Activated T-helper 1 cell treated with anti-CD3 and anti-CD28 coated beads, Interleukin-2, amount 50 U/mL, for 16 hours (primary cell): Measurements from ENCODE around the gene TMEM220.
"Not testable (repeated sequence)": the region's sequence is repeated elsewhere in the genome, so short reads cannot be mapped to it uniquely, and the experiment has no call there.

Source experiments
- DNase-seq, 2 donors: peaks; one replicate each; pipeline ENCODE4 v3.0.0-alpha.2; 2020; ENCODE audit warnings: low read depth in 1 of 2, low spot score in 1 of 2

The TMEM220 gene

DNA sequence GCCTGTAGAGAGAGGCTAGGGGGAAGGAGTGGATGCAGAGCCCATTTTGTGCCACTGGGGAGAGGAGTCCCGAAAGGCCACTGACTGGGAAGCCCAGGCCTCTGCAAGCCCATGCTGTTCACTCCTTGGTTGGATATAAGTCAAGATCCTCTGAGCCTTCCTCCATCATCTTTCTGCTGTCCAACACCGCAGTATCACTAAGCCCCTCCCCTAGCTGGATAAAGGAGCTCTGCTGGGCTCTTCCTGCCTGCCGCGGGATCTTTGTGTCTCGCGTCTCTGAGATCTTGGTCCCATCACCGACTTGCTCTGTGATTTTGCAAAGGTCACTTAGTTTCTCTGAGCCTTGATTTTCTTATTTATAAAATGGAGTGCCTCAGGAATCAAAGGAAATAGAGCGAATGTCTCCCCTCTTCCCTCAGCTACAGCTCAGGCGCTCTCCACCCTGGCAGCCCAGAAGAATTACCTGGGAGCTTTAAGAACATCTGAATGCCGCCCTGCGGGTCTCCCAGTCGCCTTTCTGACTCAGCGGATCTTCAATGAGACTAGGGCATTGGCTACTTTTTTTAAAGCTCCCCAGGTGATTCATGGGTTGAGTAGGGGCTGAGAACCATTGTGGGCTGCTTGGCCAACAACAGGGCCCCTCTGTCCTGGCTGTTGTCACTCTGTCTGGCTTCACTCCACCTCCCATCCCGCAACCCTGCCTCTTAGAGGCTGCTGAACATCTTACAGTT, 25.2 kb upstream of the TMEM220 start:
- no peak for DNase-seq

DNA sequence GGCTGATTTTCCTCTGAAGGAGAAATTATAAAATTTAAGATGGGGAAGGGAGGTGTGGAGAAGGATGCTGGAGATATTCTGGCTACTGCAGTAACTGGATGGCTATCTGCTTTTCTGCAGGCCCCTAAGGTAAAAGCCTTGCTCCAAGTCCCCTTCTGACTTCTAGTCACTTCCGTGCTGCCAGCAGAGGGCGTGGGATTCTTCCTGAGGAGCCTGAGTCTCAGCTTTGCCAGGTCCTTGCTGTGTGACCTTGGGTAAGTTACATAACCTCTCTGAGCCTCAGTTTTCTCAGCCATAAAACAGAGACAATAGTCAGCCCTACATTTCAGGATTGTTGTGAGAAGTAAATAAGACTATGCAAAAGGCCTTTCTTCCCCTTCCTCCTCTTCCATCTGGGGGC, 24.3 kb upstream of the TMEM220 start:
- no peak for DNase-seq

DNA sequence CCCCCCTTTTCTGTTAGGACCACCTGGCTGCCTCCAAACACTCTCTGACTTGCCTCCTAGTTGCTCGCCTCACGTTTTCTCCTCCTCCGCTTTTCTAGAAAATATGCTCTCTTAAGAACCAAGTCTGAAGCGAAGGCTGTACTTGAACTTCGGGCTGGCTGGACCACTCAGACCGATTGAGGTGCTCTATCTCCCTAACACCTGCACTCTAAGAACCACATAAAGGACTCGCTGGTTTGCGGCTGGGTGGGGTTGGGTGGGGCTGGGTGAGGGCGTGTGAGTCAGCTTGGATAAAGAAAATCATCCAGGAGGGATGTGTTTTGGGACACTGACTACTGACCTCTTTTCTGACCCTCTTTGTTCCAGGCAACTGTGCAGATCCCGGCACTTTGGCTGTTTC, 22.9 kb upstream of the TMEM220 start:
- DNase-seq: no peak

DNA sequence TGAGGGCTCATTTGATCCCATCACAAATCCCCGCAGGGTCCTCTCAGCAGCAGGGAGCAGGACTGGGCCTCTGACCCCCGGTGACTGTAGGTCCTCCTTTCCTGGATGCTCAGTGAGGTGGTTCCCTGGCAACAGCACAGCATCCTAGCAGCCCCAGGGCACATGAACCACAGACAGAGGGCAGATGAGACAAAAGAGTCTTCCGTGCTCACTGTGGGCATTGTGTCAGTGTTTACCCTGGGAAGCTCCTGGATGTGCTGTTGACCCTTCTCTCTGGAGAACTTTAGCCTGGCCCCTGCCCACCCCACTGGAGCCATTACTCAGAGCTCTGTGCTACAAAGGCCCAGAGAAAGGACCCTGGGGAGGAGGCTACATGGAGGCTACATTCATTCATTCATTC, 21.7 kb upstream of the TMEM220 start:
- DNase-seq: no peak

DNA sequence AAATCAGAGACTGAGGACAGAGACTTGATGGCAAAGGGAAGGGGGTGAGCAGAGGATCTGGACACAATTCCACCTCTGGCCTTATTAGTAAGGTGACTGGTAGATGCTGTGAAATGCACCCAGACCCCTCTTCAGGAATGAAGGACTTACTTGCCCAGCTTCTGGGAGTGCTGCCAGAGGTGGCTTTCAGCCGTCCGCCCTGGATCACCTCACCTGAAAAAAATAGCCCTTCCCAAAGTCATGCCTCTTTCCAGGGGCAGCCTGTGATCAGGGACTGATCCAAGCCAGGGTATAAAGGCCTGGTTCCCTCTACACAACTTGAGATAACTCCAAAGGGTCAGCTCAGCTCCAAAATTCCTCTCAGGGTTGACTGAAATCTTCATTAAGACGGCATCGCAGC, 20.4 kb upstream of the TMEM220 start:
- no peak for DNase-seq

DNA sequence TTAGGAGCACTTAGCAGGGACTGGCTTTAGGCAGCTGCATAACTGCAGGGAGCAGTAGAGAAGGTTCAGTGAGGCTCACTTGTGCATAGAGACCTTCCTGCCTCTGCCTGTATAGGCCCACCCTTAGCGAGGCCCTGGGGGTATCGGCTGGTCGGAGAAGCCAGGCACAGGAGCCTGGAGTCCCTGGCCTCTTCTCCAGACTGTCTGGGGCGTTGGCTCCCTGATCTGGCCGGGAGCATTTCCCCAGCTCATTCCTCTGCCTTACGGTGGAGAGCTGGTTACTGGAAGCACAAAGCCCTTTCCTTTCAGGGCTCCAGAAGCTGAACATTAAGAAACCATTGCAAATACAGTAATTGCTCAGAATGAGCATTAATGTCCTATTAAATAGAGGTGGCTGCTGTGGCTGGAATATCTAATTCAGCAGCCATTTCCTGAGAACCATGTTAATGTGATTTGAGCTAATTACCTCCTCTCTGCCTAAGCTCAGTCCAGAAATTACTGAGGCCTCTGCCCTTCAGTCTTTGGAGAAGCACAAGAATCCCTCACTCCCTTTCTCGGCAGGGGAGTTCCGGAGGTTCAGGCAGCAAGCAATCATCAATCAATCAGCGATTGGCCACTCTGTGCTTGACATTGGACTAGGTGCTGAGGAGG, 18.8 kb upstream of the TMEM220 start:
- DNase-seq: no peak

DNA sequence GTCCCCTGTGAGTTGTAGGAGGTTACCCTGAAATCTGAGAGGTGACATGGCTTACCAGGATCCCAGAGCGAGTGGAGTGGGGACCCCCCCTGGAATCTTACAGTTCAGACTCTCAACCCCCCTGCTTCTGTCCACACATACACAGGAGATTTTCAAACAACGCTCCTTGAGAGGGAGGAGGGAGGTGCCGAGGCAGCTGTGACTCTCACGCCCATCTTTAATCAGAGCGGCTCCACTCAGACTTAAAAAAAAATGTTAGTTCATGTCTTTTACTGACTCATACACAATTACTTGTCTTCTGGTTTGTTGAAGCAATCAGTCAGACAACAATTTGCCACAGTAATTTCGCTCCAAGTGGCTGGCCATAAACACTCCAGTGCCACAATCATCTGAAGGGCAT, 15.4 kb upstream of the TMEM220 start:
- DNase-seq: no peak

DNA sequence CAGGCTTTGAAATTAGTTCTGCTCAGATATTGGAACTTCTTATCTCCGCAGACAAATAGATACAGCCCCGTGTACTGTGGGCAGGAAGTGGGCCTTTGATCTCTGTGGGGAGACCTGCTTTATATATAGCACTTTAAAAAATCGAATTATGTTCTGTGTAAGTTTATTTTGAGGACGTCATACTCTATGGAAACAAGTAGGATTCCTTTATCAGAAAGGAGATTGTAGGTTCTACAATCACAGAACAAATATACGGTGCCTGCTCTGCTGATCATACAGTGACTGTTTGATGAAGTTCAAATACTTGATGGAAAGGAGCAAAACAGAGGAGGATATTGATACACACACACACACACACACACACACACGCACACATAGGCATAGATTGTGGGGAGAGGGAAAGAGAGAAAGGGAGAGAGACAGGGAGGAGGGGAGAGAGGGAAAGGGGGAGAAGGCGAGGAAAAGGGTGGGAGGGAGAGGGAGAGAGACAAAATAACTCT, 14.7 kb upstream of the TMEM220 start:
- DNase-seq: no peak

DNA sequence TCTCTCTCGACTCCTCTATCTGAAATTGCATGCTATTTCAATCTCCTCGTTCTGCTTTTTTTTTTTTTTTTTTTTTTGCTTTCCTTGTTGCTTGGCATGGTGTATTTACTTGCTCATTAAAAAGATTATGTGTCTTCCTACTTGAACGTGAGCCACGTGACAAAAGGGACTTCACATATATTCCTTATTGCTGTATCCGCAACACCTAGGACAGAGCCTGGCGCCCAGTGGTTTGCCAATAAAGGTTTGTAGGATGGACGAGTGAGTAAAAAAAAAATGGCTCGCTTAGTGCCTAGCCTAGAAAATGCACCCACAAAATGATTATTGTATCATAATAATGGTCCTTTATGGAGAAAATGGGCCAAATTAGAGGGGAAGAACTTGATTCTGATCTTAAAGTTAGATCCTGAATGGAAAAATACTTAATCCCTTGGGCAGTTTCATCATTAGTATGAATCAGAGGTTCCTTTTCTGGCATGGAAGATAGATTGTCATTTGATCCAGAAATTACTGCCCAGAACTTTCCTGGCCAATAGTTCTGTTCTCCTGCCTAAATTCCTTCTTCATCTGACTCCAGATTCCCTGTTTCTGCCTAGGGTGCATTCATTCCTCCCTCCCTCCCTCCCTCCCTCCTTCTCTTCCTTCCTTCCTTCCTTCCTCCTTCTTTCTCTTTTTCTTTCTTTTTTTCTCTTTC, 13.6 kb upstream of the TMEM220 start:
- no peak for DNase-seq

DNA sequence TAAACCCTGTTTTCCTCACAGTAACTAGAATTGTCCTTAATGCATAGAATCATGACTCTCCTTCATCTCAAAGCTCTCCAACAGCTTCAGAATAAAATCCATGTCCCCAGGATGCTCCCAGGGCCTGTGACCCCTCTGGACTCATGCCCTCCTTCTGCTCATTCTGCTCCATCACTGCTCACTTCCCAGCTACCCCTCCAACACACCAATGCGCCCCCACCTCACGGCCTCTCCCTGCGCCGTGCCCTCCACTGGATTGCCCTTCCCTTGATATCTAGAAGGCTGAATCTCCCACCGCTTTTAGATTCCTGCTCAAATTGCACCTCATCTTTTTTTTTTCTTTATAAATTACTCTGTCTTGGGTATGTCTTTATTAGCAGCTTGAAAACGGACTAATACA, 12.6 kb upstream of the TMEM220 start:
- DNase-seq: no peak

DNA sequence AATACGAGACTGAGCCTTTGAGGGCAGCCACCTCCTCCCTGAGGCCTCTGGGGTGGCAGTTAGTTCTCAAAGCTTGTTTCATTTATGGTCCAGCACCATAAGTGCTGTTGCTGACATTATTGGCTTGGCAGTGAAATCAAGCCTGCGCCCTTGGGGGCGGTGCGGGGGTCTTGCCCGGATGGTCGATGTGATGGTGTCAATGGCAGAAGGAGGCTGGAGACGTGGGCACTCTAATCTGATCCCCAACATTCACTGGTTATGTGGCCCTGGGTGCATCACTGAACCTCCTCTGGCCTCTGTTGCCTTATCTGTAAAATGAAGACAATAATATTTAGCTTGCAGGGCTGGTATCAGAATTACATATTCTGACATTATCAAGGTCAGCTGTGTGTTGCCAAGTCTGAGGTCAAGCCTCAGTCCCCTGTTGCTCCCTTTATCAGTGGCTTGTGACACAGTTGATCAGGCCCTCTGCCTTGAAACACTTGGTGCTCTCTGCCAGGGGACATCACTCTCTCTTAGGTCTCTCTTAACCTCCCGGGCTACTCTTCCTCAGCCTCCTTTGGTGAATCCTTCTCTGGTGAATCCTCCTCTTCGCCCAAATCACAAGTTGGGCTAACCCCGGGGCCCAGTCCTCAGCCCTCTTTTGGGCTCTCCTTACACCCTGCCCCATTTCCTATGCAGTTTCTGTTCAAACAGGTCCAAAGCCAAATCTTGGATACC, 11.8 kb upstream of the TMEM220 start:
- no peak for DNase-seq

DNA sequence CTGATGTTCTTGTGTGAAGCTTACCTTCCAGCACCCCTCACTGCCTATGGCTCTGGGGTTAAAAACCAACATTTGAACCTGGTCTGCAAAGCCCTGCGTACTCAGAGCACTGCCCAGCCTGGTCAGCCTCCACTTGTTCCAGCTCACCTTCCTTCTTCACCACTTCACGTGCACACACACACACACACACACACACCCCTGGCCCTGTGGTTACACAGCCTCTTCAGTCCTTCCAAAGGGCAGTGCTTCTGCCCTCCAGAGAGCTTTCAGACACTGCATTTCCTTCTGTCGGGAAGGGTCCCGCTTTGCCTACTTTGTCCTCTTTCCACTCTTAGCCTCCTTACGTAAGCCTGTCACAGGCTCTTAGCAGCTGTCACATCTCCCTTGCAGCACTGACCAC, 9.6 kb upstream of the TMEM220 start:
- DNase-seq: no peak

DNA sequence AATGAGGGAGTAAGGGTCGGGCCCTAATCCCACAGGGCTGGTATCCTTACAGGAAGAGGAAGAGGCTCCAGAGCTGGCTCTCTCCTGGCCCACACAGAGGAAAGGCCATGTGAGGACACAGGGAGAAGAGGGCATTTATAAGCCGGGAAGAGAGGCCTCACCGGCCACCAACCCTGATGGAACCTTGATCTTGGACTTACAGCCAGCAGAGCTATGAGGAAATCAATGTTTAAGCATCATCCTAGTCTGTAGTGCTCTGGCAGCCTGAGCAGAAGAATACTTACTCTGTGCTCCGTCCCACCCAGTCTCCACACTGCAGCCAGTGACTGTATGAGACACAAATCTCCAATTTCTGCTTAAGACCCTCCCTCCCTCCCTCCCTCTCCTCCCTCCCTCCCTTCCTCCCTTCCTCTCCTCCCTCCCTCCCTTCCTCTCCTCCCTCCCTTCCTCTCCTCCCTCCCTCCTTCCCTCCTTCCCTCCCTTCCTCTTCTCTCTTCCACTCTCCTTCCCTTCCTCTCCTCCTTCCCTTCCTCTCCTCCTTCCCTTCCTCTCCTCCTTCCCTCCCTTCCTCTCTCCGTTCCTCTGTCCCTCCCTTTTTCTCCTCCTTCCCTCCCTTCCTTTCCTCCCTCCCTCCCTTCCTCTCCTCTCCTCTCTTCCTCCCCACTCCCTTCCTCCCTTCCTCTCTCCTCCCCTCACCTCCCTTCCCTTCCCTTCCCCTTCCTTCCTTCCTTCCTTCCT, 8.9 kb upstream of the TMEM220 start:
- DNase-seq: no peak

DNA sequence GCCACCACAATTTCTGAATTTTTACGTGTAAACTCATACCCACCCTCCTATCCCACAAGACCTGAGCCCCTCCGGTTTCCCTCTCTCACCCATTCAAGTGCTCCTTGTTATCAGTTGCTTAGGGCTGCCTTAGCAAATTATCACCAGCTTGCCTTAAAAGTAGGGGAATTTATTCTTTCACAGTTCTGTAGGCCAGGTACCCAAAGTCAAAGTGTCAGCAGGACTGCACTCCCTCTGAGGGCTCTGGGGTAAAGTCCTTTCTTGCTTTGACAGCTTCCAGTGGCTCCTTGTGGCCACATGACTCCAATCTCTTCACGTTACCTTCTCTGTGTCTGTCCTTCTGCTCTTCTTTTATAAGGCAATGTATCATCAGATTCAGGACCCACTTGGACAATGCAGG, 7.9 kb upstream of the TMEM220 start:
- no peak for DNase-seq

DNA sequence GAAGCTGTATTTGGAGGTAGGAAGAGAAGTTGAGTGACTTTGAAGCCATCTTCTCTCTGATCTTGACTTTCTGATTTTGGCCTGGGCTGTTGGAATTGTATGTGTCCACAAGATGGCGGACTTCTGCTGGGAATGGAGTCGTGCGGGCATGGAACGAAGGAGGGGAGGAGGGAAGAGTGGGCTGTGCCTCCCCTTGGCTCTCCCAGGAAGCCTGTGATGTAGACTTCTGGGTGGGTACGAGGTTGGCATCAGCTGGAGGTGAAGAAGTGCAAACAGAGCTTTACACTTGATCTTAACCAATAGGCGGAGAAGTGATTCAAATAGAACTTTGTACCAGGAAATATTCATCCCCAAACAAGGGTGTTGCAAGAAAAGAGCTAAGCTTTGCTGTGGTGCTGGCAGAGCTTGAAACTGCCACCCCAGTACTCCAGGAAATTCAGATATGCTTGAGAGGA, 7.4 kb upstream of the TMEM220 start:
- DNase-seq: no peak

DNA sequence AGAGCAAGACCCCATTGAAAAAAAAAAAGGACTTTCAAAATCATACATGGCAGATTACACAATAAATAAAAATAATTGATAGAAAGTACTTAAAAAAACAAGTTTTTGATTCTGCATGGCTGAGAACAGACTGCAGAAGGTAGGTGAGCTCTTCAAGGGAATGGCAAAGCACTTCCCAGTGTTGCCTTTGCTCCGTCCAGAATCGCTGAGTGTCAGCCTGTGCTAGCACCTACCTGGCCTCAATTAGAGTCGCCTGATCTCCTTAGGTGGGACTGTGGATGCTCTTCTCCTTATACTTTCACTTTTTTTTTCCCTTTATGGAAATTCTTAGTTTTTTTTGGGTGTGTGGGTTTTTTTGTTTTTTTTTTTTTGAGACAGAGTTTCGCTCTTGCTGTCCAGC, 6.0 kb upstream of the TMEM220 start:
- DNase-seq: no peak

DNA sequence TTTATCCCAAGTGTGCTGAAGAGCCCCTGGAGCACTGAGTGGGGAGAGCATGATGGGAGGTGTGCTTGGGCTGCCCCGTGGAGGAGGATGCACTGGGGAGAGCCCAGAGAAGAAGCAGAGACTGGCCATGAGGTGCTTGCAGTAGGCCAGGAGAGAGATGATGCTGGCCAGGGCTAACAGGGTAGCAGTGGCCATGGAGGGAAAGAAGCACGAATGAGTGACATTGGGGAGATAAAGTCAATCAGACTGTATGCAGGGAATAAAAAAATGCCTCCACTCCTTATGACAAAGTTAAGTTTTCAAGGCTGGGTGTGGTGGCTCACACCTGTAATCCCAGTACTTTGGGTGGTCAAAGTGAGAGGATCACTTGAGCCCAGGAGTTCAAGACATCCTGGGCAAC, 5.4 kb upstream of the TMEM220 start:
- DNase-seq: no peak

DNA sequence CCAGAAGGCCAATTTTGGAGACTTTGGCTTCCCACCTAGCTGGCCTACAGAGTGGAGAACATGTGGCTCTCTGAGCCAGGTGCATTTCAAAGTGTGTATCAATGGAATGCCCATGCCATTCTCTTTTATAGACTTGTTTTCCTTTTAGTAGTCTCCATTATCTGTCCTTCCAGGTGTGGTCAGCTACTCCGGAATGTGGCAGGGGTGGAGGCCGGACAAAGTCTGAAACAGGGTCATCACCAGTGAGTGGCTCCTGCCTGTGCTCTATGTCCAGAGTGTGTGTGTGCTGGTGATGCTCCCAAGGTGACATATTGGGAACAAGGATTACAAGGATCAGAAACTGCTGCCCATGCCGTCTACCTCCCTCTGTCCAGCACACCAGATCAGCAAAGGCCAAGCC, 3.8 kb upstream of the TMEM220 start:
- no peak for DNase-seq

DNA sequence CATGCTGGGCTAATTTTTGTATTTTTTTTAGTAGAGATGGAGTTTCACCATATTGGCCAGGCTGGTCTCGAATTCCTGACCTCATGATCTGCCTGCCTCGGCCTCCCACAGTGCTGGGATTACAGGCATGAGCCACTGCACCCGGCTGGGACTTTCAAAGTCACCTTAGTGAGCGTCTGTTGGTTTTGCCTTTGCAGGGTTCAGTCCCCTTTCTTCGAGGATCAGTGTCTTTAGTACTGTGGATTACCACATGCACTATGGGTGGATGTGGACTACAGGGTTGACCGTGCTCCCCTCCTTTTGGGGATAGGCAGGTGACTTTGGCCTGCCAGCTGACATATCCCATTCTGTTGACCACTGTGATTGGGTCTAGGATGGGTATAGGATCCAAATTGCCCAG, 2.3 kb upstream of the TMEM220 start:
- DNase-seq: not testable (repeated sequence)

DNA sequence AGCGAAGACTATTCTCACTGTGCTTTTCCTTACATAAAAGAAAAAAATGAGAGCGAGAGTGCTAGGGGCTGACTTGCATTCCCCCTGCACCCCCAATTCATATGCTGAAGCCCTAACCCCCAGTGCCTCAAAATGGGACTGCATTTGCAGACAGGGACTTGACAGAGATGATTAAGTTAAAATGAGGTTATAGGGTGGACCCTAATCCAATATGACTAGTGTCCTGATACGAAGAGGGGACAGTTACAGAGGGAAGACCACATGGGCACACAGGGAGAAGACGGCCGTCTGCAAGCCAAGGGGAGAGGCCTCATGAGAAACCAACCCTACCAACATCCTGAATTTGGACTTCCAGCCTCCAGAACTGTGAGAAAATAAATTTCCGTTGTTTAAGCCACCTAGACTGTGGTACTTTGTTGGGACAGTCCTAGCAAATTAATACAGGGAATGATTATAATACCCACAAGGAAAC, 1.6 kb upstream of the TMEM220 start:
- no peak for DNase-seq

DNA sequence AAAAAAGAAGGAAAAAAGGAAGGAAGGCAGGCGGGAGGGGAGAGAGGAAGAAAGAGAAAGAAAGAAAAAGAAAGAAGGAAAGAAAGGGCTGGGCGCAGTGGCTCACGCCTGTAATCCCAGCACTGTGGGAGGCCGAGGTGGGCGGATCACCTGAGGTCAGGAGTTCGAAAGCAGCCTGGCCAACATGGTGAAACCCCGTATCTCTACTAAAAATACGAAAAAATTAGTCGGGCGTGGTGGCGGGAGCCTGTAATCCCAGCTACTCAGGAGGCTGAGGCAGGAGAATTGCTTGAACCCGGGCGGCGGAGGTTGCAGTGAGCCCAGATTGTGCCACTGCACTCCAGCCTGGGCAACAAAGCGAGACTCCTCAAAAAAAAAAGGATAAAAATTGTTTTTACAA, 424 bp upstream of the TMEM220 start:
- DNase-seq: not testable (repeated sequence)
